ENCODE results near the gene PRMT9. TPM values are rescaled to one million over a fixed set of nuclear protein-coding genes. Genes with fewer than 3 reads are reported as not detected.
A peak's percentile ranks its signal among the peaks of the same experiment; 100 is the strongest.

PRMT9 gene
- total and polyA plus RNA-seq, 8 donors, result 3.1 to 6.4 (median 4.1) TPM

- no peaks in the 10 kb centered on the region for H3K9me3 ChIP-seq
- ATAC-seq, result no peak
- DNase-seq, result no peak
- intact Hi-C loops (cut with DNase I), result no loop called here
- TF ChIP-seq CTCF (IDR thresholded peaks at IDR 0.05), result no peak
- no peak overlapping the region for H3K27ac ChIP-seq
- 79 to 86% methylated on average over 4 of the region's 4 CpGs for WGBS, 2 donors
- H3K27me3 ChIP-seq, result no peaks in the 10 kb centered on the region
- no peak for FAIRE-seq
- H3K4me3 ChIP-seq, result no peak overlapping the region
- no peaks in the 10 kb centered on the region for H3K36me3 ChIP-seq
- H3K4me1 ChIP-seq, result peaks cover 5 to 20% (median 7%) of the 10 kb centered on the region in 3 donors
These were observed 46.4 kb upstream of the PRMT9 start for GRCh38 chr4:147730333-147730732.

- no peak overlapping the region for H3K27ac ChIP-seq
- ATAC-seq, result no peak
- no peak for DNase-seq
- no peak overlapping the region for H3K4me3 ChIP-seq
- intact Hi-C loops (cut with DNase I), result loop anchor here in 1 of 3 donors (10.0 kb wide), 1 partner anchor 137 kb away; no protein-coding TSS in a partner anchor
- TF ChIP-seq CTCF (IDR thresholded peaks at IDR 0.05), result no peak
- H3K27me3 ChIP-seq, result no peaks in the 10 kb centered on the region
- WGBS, 2 donors, result 89 to 91% methylated on average over 2 of the region's 2 CpGs
- no peaks in the 10 kb centered on the region for H3K9me3 ChIP-seq
- FAIRE-seq, result no peak
- no peaks in the 10 kb centered on the region for H3K4me1 ChIP-seq
- H3K36me3 ChIP-seq, result no peaks in the 10 kb centered on the region
These were observed 43.6 kb upstream of the PRMT9 start for GRCh38 chr4:147727476-147728028.

GRCh38 chr4:147725673-147726072 lies 41.7 kb upstream of the PRMT9 start:
- Histone ChIP-seq H3K27ac (no peak overlapping the region), H3K9me3 (no peaks in the 10 kb centered on the region), H3K4me1 (no peaks in the 10 kb centered on the region), H3K27me3 (no peaks in the 10 kb centered on the region), H3K36me3 (no peaks in the 10 kb centered on the region), H3K4me3 (no peak overlapping the region)
- no peak for TF ChIP-seq CTCF (IDR thresholded peaks at IDR 0.05)
- FAIRE-seq (no peak), ATAC-seq (no peak), DNase-seq (no peak)
- intact Hi-C loops (cut with DNase I), result loop anchor here in 1 of 3 donors (10.0 kb wide), 1 partner anchor 139 kb away; no protein-coding TSS in a partner anchor
- WGBS, 2 donors, result 85 to 87% methylated on average over 4 of the region's 4 CpGs

- H3K9me3 ChIP-seq, result no peaks in the 10 kb centered on the region
- no peak overlapping the region for H3K27ac ChIP-seq
- H3K4me1 ChIP-seq, result no peaks in the 10 kb centered on the region
- WGBS, 2 donors, result 56 to 64% methylated on average over 13 of the region's 13 CpGs
- peak in 3 of 4 donors; percentile 47 to 69 (median 59) for ATAC-seq
- no peaks in the 10 kb centered on the region for H3K27me3 ChIP-seq
- H3K36me3 ChIP-seq, result no peaks in the 10 kb centered on the region
- no peak for FAIRE-seq
- TF ChIP-seq CTCF (IDR thresholded peaks at IDR 0.05), result no peak
- no peak for DNase-seq
- intact Hi-C loops (cut with DNase I), result loop anchor here in 1 of 3 donors (10.0 kb wide), 1 partner anchor 140 kb away; no protein-coding TSS in a partner anchor
- no peak overlapping the region for H3K4me3 ChIP-seq
These were observed 40.7 kb upstream of the PRMT9 start for GRCh38 chr4:147724468-147725201.

GRCh38 chr4:147723326-147723725 lies 39.4 kb upstream of the PRMT9 start:
- Histone ChIP-seq H3K4me1 (no peaks in the 10 kb centered on the region), H3K9me3 (no peaks in the 10 kb centered on the region), H3K36me3 (no peaks in the 10 kb centered on the region), H3K4me3 (no peak overlapping the region), H3K27ac (no peak overlapping the region), H3K27me3 (no peaks in the 10 kb centered on the region)
- ATAC-seq (peak in 2 of 4 donors; percentile 45 to 49), DNase-seq (no peak), FAIRE-seq (no peak)
- 67 to 70% methylated on average over 5 of the region's 5 CpGs for WGBS, 2 donors
- intact Hi-C loops (cut with DNase I), result loop anchor here in 1 of 3 donors (10.0 kb wide), 1 partner anchor 141 kb away; no protein-coding TSS in a partner anchor
- no peak for TF ChIP-seq CTCF (IDR thresholded peaks at IDR 0.05)
